GM08714 (cell line): Measurements from ENCODE around the gene LRP8.

Source experiments
- H3K4me3 ChIP-seq: fragments of 200-500 bp; sonication (Bioruptor generic); 2 replicates; pipeline ENCODE4 v1.5.1; 2014; ENCODE audit warnings: mild to moderate bottlenecking, low read length, inconsistent platforms
- ZNF274 ChIP-seq: IDR thresholded peaks from 2 replicates; pipeline ENCODE4 v1.6.1; 2012; ENCODE audit warnings: mild to moderate bottlenecking, low read depth, low read length

LRP8 gene

GRCh38 chr1:53258216-53258615 lies 69.7 kb downstream of the LRP8 start:
- H3K4me3 ChIP-seq: no peak overlapping the region
- no peak for TF ChIP-seq ZNF274

DNA sequence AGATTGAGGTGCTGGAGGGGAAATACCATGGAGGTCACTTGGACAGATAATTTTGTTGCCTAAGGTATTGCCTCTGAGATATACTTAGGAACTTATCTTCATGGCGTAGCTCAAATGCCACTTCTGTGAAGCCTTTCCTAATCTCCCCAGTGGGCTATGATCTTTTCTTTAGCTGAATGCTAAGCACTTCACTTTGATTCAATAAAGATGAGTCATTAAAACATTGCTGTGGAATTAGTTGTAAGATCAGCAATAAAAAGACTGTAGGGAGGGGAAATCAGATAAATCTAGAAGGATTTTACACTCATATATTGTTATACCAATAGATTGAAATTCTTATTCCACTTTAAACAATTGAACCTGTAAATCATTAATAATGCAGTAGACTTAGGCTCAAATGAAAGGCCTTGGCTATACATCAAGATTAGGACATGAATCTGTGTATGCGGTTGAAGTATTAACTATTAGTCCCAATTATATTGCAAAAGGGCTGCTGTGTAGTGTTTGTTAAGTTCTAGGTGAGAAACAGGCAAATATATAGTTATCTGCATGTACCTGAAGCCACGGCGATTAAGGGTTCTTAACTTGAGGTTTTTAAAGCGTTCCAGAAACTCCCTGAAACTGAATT lies 70.3 kb downstream of the LRP8 start:
- no peak for TF ChIP-seq ZNF274
- no peak overlapping the region for H3K4me3 ChIP-seq

DNA sequence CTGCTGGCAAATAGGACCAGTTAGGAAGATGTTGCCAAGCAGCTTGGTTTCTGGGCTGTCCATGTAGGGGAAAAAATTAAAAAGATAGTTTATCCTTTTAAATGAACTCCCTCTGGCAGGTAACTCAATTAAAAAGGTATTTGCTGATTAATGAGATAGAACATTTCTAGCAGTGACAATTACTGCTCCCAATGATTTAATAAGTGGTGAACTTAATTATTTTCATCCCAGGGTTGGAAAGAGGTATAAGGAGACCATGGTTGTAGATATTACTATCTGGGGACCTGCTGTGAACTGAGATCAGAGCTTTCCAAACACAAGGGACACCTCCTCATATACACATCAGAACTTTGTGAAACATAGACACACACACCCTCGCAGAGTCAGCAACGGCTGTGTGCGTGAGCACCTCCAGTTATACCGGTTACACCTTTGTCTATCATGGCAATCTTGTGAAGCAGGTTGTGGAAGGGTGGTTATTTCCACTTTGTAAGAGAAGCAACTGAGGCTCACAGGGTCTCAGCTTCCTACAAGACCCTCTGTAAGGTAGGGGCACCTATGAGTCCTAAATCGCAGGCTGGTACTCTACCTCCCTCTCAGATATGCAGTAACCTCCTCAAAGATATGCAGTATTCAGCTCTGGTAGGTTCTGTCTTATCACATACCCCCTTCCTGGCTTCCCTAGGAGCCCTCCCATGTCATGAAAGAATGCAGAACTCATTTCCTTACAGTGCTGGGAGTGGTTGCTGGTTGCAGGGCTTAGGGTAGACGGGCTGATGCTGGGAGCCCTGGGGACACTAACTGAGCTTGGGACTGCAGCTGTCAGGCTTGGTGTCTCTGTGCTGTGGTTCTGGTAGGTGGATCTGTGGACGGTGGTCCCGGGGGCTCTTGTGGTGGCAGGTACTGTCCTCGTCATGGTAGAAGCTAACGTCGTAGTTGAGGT lies 71.1 kb downstream of the LRP8 start:
- TF ChIP-seq ZNF274: no peak
- H3K4me3 ChIP-seq: no peak overlapping the region

DNA sequence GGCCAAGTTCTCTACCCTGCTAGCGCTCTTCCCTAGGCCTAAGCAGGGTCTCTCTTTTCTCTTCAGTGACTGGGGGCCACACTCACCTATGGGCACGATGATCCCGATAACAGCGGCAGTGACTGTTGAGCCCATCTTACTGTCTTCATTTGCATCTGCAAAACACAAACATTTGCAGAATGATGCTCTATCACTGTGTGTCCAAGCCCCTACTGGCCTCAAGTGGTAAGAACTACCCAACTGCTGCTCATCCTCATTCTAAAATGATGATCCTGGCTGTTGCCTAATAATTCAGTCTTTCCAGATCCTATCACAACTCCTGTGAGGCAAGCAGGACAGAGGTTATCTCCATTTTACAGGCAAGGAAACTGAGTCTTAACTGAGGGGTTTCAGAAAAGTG lies 72.8 kb downstream of the LRP8 start:
- H3K4me3 ChIP-seq: no peak overlapping the region
- no peak for TF ChIP-seq ZNF274

- TF ChIP-seq ZNF274: no peak
- no peak overlapping the region for H3K4me3 ChIP-seq
These were observed 73.7 kb downstream of the LRP8 start for GRCh38 chr1:53254011-53254640.

GRCh38 chr1:53250325-53250724 lies 77.5 kb downstream of the LRP8 start:
- H3K4me3 ChIP-seq: no peak overlapping the region
- TF ChIP-seq ZNF274: no peak

- TF ChIP-seq ZNF274: no peak
- H3K4me3 ChIP-seq: no peak overlapping the region
These were observed 78.2 kb downstream of the LRP8 start for GRCh38 chr1:53249706-53250105.

- TF ChIP-seq ZNF274: no peak
- no peak overlapping the region for H3K4me3 ChIP-seq
These were observed 81.4 kb downstream of the LRP8 start for GRCh38 chr1:53246261-53247134.

DNA sequence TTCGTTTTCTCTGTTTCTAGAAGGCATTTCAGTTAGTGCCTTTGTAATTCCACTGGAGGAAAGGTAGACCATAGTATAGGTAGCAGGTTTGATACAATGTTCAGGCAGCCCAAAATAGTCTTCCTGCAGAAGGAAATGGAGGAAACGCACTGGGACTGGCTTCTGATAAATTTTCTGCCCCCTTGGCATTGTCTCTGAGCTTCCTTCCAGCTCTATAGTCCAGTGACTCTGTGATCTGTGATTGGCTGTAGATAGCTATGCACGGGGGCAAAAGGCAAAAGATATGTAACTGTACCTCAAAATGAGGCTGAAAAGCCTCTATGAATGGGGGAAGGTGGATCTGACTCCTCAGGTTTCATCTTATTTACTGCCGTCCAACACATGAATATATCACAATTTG lies 83.7 kb downstream of the LRP8 start:
- no peak overlapping the region for H3K4me3 ChIP-seq
- TF ChIP-seq ZNF274: no peak

- no peak overlapping the region for H3K4me3 ChIP-seq
- no peak for TF ChIP-seq ZNF274
These were observed 85.5 kb downstream of the LRP8 start for GRCh38 chr1:53242381-53242780.

- TF ChIP-seq ZNF274: no peak
- no peak overlapping the region for H3K4me3 ChIP-seq
These were observed 86.0 kb downstream of the LRP8 start for GRCh38 chr1:53241828-53242227.

DNA sequence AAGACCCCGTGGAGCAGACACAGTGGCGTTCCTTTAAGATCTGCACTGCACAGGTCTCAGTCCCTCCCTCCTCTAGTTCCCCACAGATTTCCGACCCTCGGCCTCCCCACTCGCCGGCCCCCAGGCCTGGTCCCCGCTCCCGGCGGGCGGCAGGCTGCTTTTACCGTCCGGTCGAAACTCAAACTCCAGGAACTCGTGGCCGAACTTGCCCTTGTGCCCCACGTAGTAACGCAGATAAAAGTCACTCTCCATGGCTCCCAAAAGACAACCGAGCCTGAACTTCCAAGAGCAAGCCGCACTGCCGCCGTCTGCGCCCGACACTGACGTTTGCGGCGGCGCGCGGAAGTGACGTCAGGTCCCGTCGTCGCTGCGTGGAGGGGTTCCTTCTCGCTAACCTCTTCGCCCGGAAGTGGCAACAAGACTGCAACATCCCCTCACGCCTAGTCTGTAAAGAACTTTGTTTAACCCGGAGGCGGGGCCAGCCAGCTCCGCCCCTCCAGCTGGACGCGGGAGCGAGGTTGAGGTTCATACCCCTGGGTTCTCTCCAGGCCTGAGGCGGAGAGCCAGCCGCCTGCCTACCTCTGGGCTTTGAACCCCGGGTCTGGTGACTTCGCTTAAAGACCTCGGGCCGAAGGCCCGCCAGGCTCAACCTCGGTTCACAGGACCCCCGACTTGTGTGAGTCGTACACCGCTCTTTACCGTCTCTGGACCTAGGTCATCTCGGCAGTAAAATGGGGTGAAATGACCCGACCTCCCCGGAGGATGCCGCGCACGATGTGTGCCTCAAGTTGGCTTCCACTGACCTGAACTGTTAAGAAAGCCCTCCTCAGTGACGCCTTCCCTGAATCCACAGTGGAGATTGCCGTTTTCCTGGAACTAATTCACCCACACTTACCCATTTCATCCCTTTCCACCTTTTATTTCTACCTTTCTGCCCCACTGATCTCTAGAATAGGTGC lies 89.4 kb downstream of the LRP8 start, which contains the start of gene MAGOH:
Gene MAGOH, minus strand, starts transcription at position 322 of the 959 bp plus-strand sequence. Its CDS starts 70 bp downstream, at position 252.
- TF ChIP-seq ZNF274: no peak
- peak within 1 kb of the TSS; percentile 95 for H3K4me3 ChIP-seq

DNA sequence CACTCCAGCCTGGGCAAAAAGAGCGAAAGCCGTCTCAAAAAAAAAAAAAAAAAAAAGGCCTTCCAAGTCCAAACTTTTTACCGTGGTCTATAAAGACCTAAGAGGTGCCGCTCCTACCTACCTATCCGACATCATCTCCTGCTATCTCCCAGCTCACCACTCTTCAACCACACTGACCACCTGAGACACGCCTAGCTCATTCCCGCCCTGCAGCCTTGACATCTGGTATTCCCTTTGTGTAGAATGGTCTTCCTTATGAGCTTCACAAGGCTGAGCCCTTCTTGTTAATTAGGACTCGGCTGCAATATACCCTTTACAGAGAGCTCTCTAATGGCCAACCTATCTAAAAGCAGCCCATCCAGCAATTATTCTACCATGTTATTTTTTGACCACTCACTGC lies 90.2 kb downstream of the LRP8 start:
- H3K4me3 ChIP-seq: peak overlapping the region; percentile 95
- TF ChIP-seq ZNF274: no peak
